GM19438 (cell line): ENCODE results near the gene RBM5.

ENCODE experiments used
- ATAC-seq: cut with Tn5 transposase; IDR thresholded peaks from one replicate; pipeline ENCODE4 v1.9.1; 2021; ENCODE audit warnings: low read depth; ENCODE audit not compliant: unreplicated experiment

The RBM5 gene

GRCh38 chr3:50157827-50158529 lies 69.3 kb downstream of the RBM5 start:
- no peak for ATAC-seq

- ATAC-seq, result no peak
Measured at GRCh38 chr3:50158530-50159146, 69.9 kb downstream of the RBM5 start.

- no peak for ATAC-seq
Measured at GRCh38 chr3:50160561-50160983, 71.9 kb downstream of the RBM5 start.

GRCh38 chr3:50161320-50161719 lies 72.6 kb downstream of the RBM5 start:
- no peak for ATAC-seq

GRCh38 chr3:50162034-50162883 lies 73.5 kb downstream of the RBM5 start:
- no peak for ATAC-seq

GRCh38 chr3:50163572-50164455 lies 75.1 kb downstream of the RBM5 start:
- ATAC-seq, result no peak

GRCh38 chr3:50164481-50164880 lies 75.8 kb downstream of the RBM5 start:
- ATAC-seq, result no peak

GRCh38 chr3:50164984-50165909 lies 76.5 kb downstream of the RBM5 start:
- ATAC-seq, result no peak

GRCh38 chr3:50165910-50166538 lies 77.3 kb downstream of the RBM5 start:
- ATAC-seq, result no peak

GRCh38 chr3:50166620-50167019 lies 77.9 kb downstream of the RBM5 start:
- ATAC-seq, result no peak

GRCh38 chr3:50167069-50167840 lies 78.5 kb downstream of the RBM5 start:
- ATAC-seq, result no peak

- no peak for ATAC-seq
Measured at GRCh38 chr3:50167841-50168209, 79.1 kb downstream of the RBM5 start.

GRCh38 chr3:50168388-50168787 lies 79.7 kb downstream of the RBM5 start:
- no peak for ATAC-seq
